ENCODE measurements around the gene NINJ1.

- TF ChIP-seq POLR2A (IDR thresholded peaks at IDR 0.05; ENCODE audit: low read length) (no peak), GATA1 (IDR thresholded peaks at IDR 0.05; ENCODE audit: low read depth, low read length) (no peak)
Observed at GRCh38 chr9:93147632-93148031, 13.6 kb upstream of the NINJ1 start.
